HCT116 (cell line): Measurements from ENCODE around the gene EVC.

Experiments
- EZH2 ChIP-seq: fragments of 200-600 bp; sonication (generic); IDR thresholded peaks from 2 replicates; pipeline ENCODE4 v1.6.1; 2017; ENCODE audit warnings: antibody characterized with exemption, mixed run types
- POLR2AphosphoS5 ChIP-seq: IDR thresholded peaks from 2 replicates; pipeline ENCODE4 v1.6.1; 2011; ENCODE audit warnings: mild to moderate bottlenecking, low read depth, low read length, moderate library complexity
- TF ChIP-seq, protein P1 (sequence below), 3 experiments: fragments of 200-600 bp in 1 of 3; sonication (generic) in 1 of 3; IDR thresholded peaks in 2 of 3; conservative IDR thresholded peaks in 1 of 3; 2 replicates each; pipeline ENCODE4 v1.5.1; 2012 to 2017; ENCODE audit warnings: low read depth in 2 of 3, low read length in 2 of 3, antibody characterized with exemption in 1 of 3, borderline replicate concordance in 1 of 3, control low read depth in 1 of 3, mild to moderate bottlenecking in 1 of 3, mixed read lengths in 1 of 3, mixed run types in 1 of 3, moderate library complexity in 1 of 3; ENCODE audit not compliant: insufficient read depth in 1 of 3

GRCh38 chr4:5757536-5757935 is 46.5 kb downstream of the EVC start:
- TF ChIP-seq EZH2 (no peak), POLR2AphosphoS5 (no peak)
- TF ChIP-seq, protein P1, sequence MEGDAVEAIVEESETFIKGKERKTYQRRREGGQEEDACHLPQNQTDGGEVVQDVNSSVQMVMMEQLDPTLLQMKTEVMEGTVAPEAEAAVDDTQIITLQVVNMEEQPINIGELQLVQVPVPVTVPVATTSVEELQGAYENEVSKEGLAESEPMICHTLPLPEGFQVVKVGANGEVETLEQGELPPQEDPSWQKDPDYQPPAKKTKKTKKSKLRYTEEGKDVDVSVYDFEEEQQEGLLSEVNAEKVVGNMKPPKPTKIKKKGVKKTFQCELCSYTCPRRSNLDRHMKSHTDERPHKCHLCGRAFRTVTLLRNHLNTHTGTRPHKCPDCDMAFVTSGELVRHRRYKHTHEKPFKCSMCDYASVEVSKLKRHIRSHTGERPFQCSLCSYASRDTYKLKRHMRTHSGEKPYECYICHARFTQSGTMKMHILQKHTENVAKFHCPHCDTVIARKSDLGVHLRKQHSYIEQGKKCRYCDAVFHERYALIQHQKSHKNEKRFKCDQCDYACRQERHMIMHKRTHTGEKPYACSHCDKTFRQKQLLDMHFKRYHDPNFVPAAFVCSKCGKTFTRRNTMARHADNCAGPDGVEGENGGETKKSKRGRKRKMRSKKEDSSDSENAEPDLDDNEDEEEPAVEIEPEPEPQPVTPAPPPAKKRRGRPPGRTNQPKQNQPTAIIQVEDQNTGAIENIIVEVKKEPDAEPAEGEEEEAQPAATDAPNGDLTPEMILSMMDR (IDR thresholded peaks at IDR 0.05 in 2 of 3, conservative IDR thresholded peaks at IDR 0.05 in 1 of 3; ENCODE audit: borderline replicate concordance in 1 of 3, insufficient read depth in 1 of 3, low read depth in 2 of 3, low read length in 2 of 3): no peak
